ENCODE measurements around the gene YTHDF2. TPM values are rescaled to one million over a fixed set of nuclear protein-coding genes. Genes with fewer than 3 reads are reported as not detected.
"Not testable (repeated sequence)": the region's sequence is repeated elsewhere in the genome, so short reads cannot be mapped to it uniquely, and the experiment has no call there.

The YTHDF2 gene
- total RNA-seq (2021; ENCODE audit: unreplicated experiment) (97.3 TPM), Bru-seq, nascent RNA (percentile 97 among the genes with signal in this experiment), BruChase-seq, experiment 1, labeled RNA remaining after a 2-hour chase (percentile 97 among the genes with signal in this experiment), BruChase-seq, experiment 2, labeled RNA remaining after a 6-hour chase (percentile 90 among the genes with signal in this experiment)
- polyA plus RNA-seq (2012; ENCODE audit: insufficient read length), result 64.4 TPM
- long read RNA-seq, transcript YTHDF2-206 (4 exons, 2,594 nt), result minor isoform, 7 of 243 reads
- long read RNA-seq, transcript YTHDF2-201 (5 exons, 2,925 nt), result major isoform, 167 of 243 reads
- long read RNA-seq, partial matches to known transcripts, result 27 of 243 reads
- long read RNA-seq, other reads (novel, unspliced or antisense), result 42 of 243 reads

DNA sequence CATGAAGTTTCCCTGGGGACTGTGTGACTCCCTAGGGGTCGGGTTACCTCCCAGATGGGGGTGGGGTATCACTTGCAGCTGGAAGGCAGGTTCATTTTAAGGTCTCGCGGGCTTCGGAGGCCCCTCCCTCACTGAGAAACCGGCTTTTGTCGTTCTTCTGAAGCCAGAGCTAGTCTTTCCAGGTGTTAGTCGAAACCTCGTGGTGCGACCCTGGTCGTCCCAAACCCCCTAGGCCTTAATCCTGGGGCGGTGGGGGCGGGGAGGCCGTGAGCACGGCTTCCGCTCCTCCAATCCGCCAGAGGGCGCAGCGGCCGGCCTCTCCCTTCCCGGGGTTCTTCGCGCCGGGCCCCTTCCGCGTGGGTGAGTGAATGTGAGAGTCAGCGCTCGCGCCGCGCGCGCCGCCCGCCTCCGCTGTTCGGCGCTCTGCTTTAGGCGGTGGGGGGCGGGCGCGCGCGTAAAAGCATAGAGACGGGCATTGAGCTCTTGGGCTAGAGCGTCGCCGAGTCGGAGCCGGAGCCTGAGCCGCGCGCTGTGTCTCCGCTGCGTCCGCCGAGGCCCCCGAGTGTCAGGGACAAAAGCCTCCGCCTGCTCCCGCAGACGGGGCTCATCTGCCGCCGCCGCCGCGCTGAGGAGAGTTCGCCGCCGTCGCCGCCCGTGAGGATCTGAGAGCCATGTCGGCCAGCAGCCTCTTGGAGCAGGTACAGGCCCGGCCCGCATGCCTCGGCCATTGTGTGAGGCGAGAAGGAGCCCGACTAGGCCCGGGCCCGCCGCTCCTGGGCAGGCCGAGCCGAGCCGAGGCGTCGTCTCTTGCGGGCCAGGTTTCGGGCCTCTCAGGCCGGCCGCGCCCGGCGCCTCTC lies at the start of gene YTHDF2:
YTHDF2 (plus strand) TSS at position 491 of the 857 bp plus-strand sequence; CDS start at position 672, 181 bp downstream.
- POLR2A ChIA-PET, result interaction anchor here (0.6 to 1.4 kb wide), 4 partner anchors 18 to 123 kb away, joined by 6 to 14 read pairs (median 10); partner anchors contain the start of gene GMEB1
- in situ Hi-C loops (cut with HindIII; ENCODE audit: low pct_unique_long_range_greater_than_20kb, low sequenced_read_pairs), result no loop called here
- Histone ChIP-seq H3K27ac (ENCODE audit: low read length) (peak within 1 kb of the TSS; percentile 98), H3K27me3 (ENCODE audit: control insufficient read depth, insufficient read depth, low read length) (no peaks in the 10 kb centered on the region), H3K36me3 (ENCODE audit: control insufficient read depth, insufficient read depth, low read length) (peaks cover 32% of the 10 kb centered on the region), H3K4me3 (ENCODE audit: low read depth in 2 of 2, low read length in 2 of 2) (peak within 1 kb of the TSS; percentile 94 to 95), H3K9me3 (ENCODE audit: control insufficient read depth, insufficient read depth, low read depth, low read length) (no peaks in the 10 kb centered on the region), H3K4me1 (ENCODE audit: control insufficient read depth, insufficient read depth, low read length) (peaks cover 26% of the 10 kb centered on the region)
- ATAC-seq (peak; percentile 97), DNase-seq (ENCODE audit: low read depth, low spot score) (peak; percentile 61)
- intact Hi-C loops (cut with micrococcal nuclease; ENCODE audit: unreplicated experiment), result loop anchor here (1.0 kb wide), 1 partner anchor 88 kb away; the partner anchor contains the start of gene RNU11
- TF ChIP-seq, protein P1, sequence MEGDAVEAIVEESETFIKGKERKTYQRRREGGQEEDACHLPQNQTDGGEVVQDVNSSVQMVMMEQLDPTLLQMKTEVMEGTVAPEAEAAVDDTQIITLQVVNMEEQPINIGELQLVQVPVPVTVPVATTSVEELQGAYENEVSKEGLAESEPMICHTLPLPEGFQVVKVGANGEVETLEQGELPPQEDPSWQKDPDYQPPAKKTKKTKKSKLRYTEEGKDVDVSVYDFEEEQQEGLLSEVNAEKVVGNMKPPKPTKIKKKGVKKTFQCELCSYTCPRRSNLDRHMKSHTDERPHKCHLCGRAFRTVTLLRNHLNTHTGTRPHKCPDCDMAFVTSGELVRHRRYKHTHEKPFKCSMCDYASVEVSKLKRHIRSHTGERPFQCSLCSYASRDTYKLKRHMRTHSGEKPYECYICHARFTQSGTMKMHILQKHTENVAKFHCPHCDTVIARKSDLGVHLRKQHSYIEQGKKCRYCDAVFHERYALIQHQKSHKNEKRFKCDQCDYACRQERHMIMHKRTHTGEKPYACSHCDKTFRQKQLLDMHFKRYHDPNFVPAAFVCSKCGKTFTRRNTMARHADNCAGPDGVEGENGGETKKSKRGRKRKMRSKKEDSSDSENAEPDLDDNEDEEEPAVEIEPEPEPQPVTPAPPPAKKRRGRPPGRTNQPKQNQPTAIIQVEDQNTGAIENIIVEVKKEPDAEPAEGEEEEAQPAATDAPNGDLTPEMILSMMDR (IDR thresholded peaks at IDR 0.05), result peak; percentile 98
- TF ChIP-seq REST (IDR thresholded peaks at IDR 0.05; ENCODE audit: insufficient read depth in 1 of 2, low read depth in 2 of 2, low read length in 1 of 2) (peak in 1 of 2 experiments; percentile 45; a peak in 1 of 4 replicates), SIN3A (IDR thresholded peaks at IDR 0.05; ENCODE audit: borderline replicate concordance, insufficient read depth, low read depth, low read length) (peak; percentile 90; the same call in 1 of the 2 replicates), TCF7L2 (IDR thresholded peaks at IDR 0.05; ENCODE audit: low read depth, low read length) (peak; percentile 55; the same call in 1 of the 2 replicates), POLR2AphosphoS5 (IDR thresholded peaks at IDR 0.05; ENCODE audit: low read depth, low read length) (peak; percentile 65)
- CTCF ChIA-PET, result interaction anchor here (0.5 to 0.7 kb wide), 12 partner anchors 11 to 296 kb away, joined by 3 to 19 read pairs (median 6); partner anchors contain the start of genes GMEB1 and TAF12
- no TSS peak for BruUV-seq (replicated peaks)

- in situ Hi-C loops (cut with HindIII; ENCODE audit: low pct_unique_long_range_greater_than_20kb, low sequenced_read_pairs); BruUV-seq (replicated peaks); H3K4me3 ChIP-seq (ENCODE audit: low read depth in 2 of 2, low read length in 2 of 2); H3K27me3 ChIP-seq (ENCODE audit: control insufficient read depth, insufficient read depth, low read length); CTCF ChIA-PET; intact Hi-C loops (cut with micrococcal nuclease; ENCODE audit: unreplicated experiment); POLR2A ChIA-PET; H3K4me1 ChIP-seq (ENCODE audit: control insufficient read depth, insufficient read depth, low read length); H3K36me3 ChIP-seq (ENCODE audit: control insufficient read depth, insufficient read depth, low read length); H3K27ac ChIP-seq (ENCODE audit: low read length); ATAC-seq; DNase-seq (ENCODE audit: low read depth, low spot score); H3K9me3 ChIP-seq (ENCODE audit: control insufficient read depth, insufficient read depth, low read depth, low read length): not testable (repeated sequence)
Observed at GRCh38 chr1:28691627-28692026, 45.1 kb upstream of the YTHDF2 start.

Measured in Panc1 (cell line).